H1 (cell line): ENCODE measurements around the gene CTPS1. TPM values are rescaled to one million over a fixed set of nuclear protein-coding genes. Genes with fewer than 3 reads are reported as not detected.

Experiments used
- CTCF ChIA-PET: fragments of 300-600 bp; sonication (Branson Sonifier 250); formaldehyde crosslinking; loops from one replicate; lab custom pipeline; 2021; ENCODE audit not compliant: partially characterized antibody; lab: Charles Lee
- POLR2A ChIA-PET: fragments of 300-600 bp; sonication (Branson Sonifier 250); formaldehyde crosslinking; loops from one replicate; lab custom pipeline; 2021; ENCODE audit warnings: inconsistent platforms; ENCODE audit not compliant: partially characterized antibody; lab: Charles Lee
- DNase-seq, 2 experiments: peaks; one replicate each; pipeline versions ENCODE4 v3.0.0 to v3.0.0-alpha.2; 2010 to 2022; ENCODE audit warnings: low spot score in 2 of 2, low read depth in 1 of 2, mixed read lengths in 1 of 2
- FAIRE-seq: peaks from 2 replicates; lab custom pipeline; 2011; peaks lifted over from hg19 to GRCh38; lab: Jason Lieb, UNC
- H2AFZ ChIP-seq: 2 replicates; pipeline ENCODE4 v1.8.1; 2012; ENCODE audit warnings: low read length, inconsistent platforms
- H2AK5ac ChIP-seq: 2 replicates; pipeline ENCODE4 v1.6.1; 2013; ENCODE audit warnings: low read depth, low read length
- H2BK120ac ChIP-seq: replicated peaks from 2 replicates; pipeline ENCODE3; 2013; ENCODE audit warnings: low read depth, low read length, inconsistent platforms
- H2BK12ac ChIP-seq: 2 replicates; pipeline ENCODE4 v1.6.1; 2013; ENCODE audit warnings: low read depth, low read length
- H2BK15ac ChIP-seq: 2 replicates; pipeline ENCODE4 v1.6.1; 2013; ENCODE audit warnings: low read length
- H2BK20ac ChIP-seq: 2 replicates; pipeline ENCODE4 v1.6.1; 2013; ENCODE audit warnings: low read length
- H2BK5ac ChIP-seq: 2 replicates; pipeline ENCODE4 v1.6.1; 2013; ENCODE audit warnings: low read depth, low read length
- H3K14ac ChIP-seq: 2 replicates; pipeline ENCODE4 v1.6.1; 2013; ENCODE audit warnings: inconsistent platforms; ENCODE audit not compliant: insufficient read length
- H3K18ac ChIP-seq: 2 replicates; pipeline ENCODE4 v1.6.1; 2013; ENCODE audit warnings: low read length; ENCODE audit errors: extremely low read depth
- H3K23ac ChIP-seq: 2 replicates; pipeline ENCODE4 v1.6.1; 2013; ENCODE audit warnings: inconsistent platforms; ENCODE audit not compliant: insufficient read length
- H3K23me2 ChIP-seq: 2 replicates; pipeline ENCODE4 v1.6.1; 2013; ENCODE audit warnings: low read depth, low read length
- H3K27ac ChIP-seq: 2 replicates; pipeline ENCODE4 v1.6.1; 2011; ENCODE audit warnings: low read depth, low read length, inconsistent platforms
- H3K27me3 ChIP-seq, 4 experiments: replicated peaks in 1 of 4; 1 replicate in 1 of 4; 2 replicates in 3 of 4; pipeline versions ENCODE4 v1.6.1 to v1.8.1; 2011 to 2013; ENCODE audit warnings: low read length in 3 of 4, mild to moderate bottlenecking in 3 of 4, inconsistent platforms in 2 of 4, mixed read lengths in 2 of 4, moderate library complexity in 1 of 4; ENCODE audit not compliant: control insufficient read depth in 3 of 4, insufficient read depth in 3 of 4; ENCODE audit errors: extremely low read depth in 1 of 4
- H3K36me3 ChIP-seq, 4 experiments: 2 replicates each; pipeline versions ENCODE4 v1.6.1 to v1.8.1; 2011 to 2013; ENCODE audit warnings: mild to moderate bottlenecking in 4 of 4, low read length in 3 of 4, moderate library complexity in 2 of 4, control low read depth in 1 of 4, inconsistent platforms in 1 of 4; ENCODE audit not compliant: insufficient read depth in 4 of 4, control insufficient read depth in 2 of 4
- H3K4ac ChIP-seq: replicated peaks from 2 replicates; pipeline ENCODE3; 2013; ENCODE audit warnings: low read length, low read depth, mixed read lengths, inconsistent platforms; ENCODE audit not compliant: insufficient read length
- H3K4me1 ChIP-seq, 4 experiments: replicated peaks in 1 of 4; 1 replicate in 1 of 4; 2 replicates in 3 of 4; pipeline versions ENCODE4 v1.6.1 to v1.8.1; 2011 to 2013; ENCODE audit warnings: low read length in 3 of 4, inconsistent platforms in 2 of 4, mixed read lengths in 1 of 4; ENCODE audit not compliant: insufficient read depth in 4 of 4, control insufficient read depth in 3 of 4
- H3K4me2 ChIP-seq, 2 experiments: 2 replicates each; pipeline versions ENCODE4 v1.6.1 to v1.8.1; 2011 to 2013; ENCODE audit warnings: low read depth in 2 of 2, low read length in 2 of 2, control low read depth in 1 of 2, inconsistent platforms in 1 of 2, mild to moderate bottlenecking in 1 of 2; ENCODE audit not compliant: insufficient read depth in 1 of 2
- H3K4me3 ChIP-seq, 4 experiments: fragments of 200-600, 300-600 bp in 1 of 4; sonication (generic), shearing (Covaris generic), sonication (Bioruptor Twin) in 1 of 4; 2 replicates each; pipeline versions ENCODE4 v1.5.1 to v1.8.1; 2011 to 2016; ENCODE audit warnings: low read length in 4 of 4, low read depth in 3 of 4, control low read depth in 2 of 4, inconsistent platforms in 2 of 4, mild to moderate bottlenecking in 2 of 4, mixed read lengths in 1 of 4, moderate library complexity in 1 of 4; ENCODE audit not compliant: insufficient read depth in 2 of 4; ENCODE audit errors: extremely low read depth in 1 of 4
- H3K56ac ChIP-seq: replicated peaks from 2 replicates; pipeline ENCODE3; 2013; ENCODE audit warnings: low read depth, mild to moderate bottlenecking, mixed read lengths, low read length, inconsistent platforms; ENCODE audit not compliant: insufficient read length
- H3K79me1 ChIP-seq: 2 replicates; pipeline ENCODE4 v1.6.1; 2013; ENCODE audit warnings: low read depth, low read length, control low read depth
- H3K79me2 ChIP-seq, 2 experiments: 2 replicates each; pipeline versions ENCODE4 v1.6.1 to v1.8.1; 2012 to 2013; ENCODE audit warnings: low read length in 2 of 2, mild to moderate bottlenecking in 2 of 2, inconsistent platforms in 1 of 2; ENCODE audit not compliant: insufficient read depth in 2 of 2, control insufficient read depth in 1 of 2
- H3K9ac ChIP-seq, 4 experiments: replicated peaks in 1 of 4; 1 replicate in 1 of 4; 2 replicates in 3 of 4; pipeline versions ENCODE4 v1.6.1 to v1.8.1; 2011 to 2013; ENCODE audit warnings: low read depth in 3 of 4, low read length in 3 of 4, control low read depth in 2 of 4, mild to moderate bottlenecking in 2 of 4, moderate library complexity in 2 of 4, inconsistent platforms in 1 of 4; ENCODE audit errors: extremely low read depth in 1 of 4
- H3K9me3 ChIP-seq, 2 experiments: 2 replicates each; pipeline versions ENCODE4 v1.6.1 to v1.8.1; 2012 to 2013; ENCODE audit warnings: mild to moderate bottlenecking in 2 of 2, moderate library complexity in 2 of 2, control low read depth in 1 of 2, inconsistent platforms in 1 of 2, low read depth in 1 of 2, low read length in 1 of 2, mixed read lengths in 1 of 2; ENCODE audit not compliant: insufficient read depth in 2 of 2
- H4K20me1 ChIP-seq, 2 experiments: replicated peaks in 1 of 2; 2 replicates each; pipeline versions ENCODE3 to v1.8.1; 2011 to 2013; ENCODE audit warnings: inconsistent platforms in 2 of 2, low read length in 2 of 2, mild to moderate bottlenecking in 1 of 2; ENCODE audit not compliant: insufficient read depth in 2 of 2, control insufficient read depth in 1 of 2
- H4K5ac ChIP-seq: 2 replicates; pipeline ENCODE4 v1.6.1; 2013; ENCODE audit warnings: low read length, low read depth, mixed read lengths, inconsistent platforms; ENCODE audit not compliant: insufficient read length
- H4K8ac ChIP-seq: 2 replicates; pipeline ENCODE4 v1.8.0; 2013; ENCODE audit warnings: mild to moderate bottlenecking, moderate library complexity, low read length, inconsistent platforms; ENCODE audit not compliant: insufficient read depth; ENCODE audit errors: extremely low read depth
- H4K91ac ChIP-seq: replicated peaks from 2 replicates; pipeline ENCODE3; 2013; ENCODE audit warnings: low read length, mixed read lengths, inconsistent platforms; ENCODE audit not compliant: insufficient read length
- EZH2 ChIP-seq: fragments of 200-600 bp; sonication (generic); IDR thresholded peaks from 2 replicates; pipeline ENCODE4 v1.7.1; 2012; ENCODE audit warnings: low read depth, mild to moderate bottlenecking, moderate library complexity, low read length, inconsistent platforms; ENCODE audit not compliant: severe bottlenecking
- WGBS, 2 experiments: shearing (Covaris generic) in 1 of 2; methylation state at CpG; one replicate each; pipeline versions ENCODE4 v1.1.6 to v1.1.7; 2013 to 2015; ENCODE audit warnings: low lambda C conversion rate in 2 of 2, mixed read lengths in 2 of 2, inconsistent platforms in 1 of 2, low coverage in 1 of 2, missing lambda C conversion rate in 1 of 2; ENCODE audit not compliant: insufficient replicate concordance in 2 of 2, insufficient coverage in 1 of 2, insufficient read length in 1 of 2; ENCODE audit errors: extremely low coverage in 1 of 2, missing lambda C conversion rate in 1 of 2; 5-methylcytosine and 5-hydroxymethylcytosine counted together
- polyA plus RNA-seq, 7 experiments: library from polyadenylated mRNA; depleted of rRNA in 3 of 7; stranded (reverse) in 5 of 7; unstranded in 2 of 7; fragments of >200 nt in 5 of 7; fragments of 200-250 nt in 2 of 7; gene quantifications; 1 replicate in 5 of 7; 2 replicates in 1 of 7; 4 replicates in 1 of 7; pipeline versions ENCODE4 v1.2.1 to v1.2.3, GENCODE V29; 2011 to 2013; ENCODE audit warnings: missing spikeins in 2 of 7, mixed read lengths in 2 of 7
- total RNA-seq: library from RNA; stranded (reverse); fragmentation: NEBNext Ultra II Directional; extraction: Animal tissue kit (Norgen Biotek cat#: 25700); gene quantifications from 2 replicates; pipeline ENCODE4 v1.2.1, GENCODE V29; 2021

Gene CTPS1
- total and polyA plus RNA-seq, 2 of the 8 experiments (the other 6 are each of a cell fraction or from before 2014, with no cell fraction given): 35.5 to 103 TPM

DNA sequence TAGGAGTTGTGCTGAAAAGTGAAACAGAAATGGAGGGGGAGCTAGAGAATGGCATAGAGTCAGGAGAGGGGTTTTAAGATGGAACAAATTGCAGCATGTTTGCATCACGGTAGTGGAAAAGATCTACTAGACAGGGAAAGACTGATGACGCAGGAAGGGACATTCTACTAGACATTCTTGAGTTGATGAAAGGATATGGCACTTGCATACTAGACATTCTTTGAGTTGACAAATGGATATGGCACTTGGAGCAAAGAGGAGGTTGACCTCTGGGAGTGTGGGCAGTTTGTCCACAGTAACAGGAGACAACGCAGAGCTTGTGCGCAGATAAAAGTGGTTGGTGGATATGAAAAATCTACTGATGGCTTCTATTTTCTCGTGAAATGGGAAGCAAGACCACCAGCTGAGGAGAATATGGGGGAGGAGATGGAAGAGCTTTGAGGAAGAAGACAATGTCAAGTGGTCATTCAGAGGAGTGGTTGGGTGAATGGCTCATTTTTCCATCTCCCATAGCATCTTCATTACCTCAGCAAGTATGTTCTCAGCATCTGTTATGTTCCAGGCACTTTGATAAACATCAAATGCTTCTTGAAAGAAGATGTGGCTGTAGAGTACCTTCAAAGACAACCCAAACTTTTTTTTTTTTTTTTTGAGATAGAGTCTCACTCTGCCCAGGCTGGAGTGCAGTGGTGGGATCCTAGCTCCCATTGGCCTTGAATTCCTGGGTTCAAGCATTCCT, 2.4 kb upstream of the CTPS1 start:
- Histone ChIP-seq H2AK5ac (no peak overlapping the region), H3K14ac (no peak overlapping the region), H4K20me1 (peaks cover 3 to 10% of the 10 kb centered on the region in 2 experiments), H3K27ac (no peak overlapping the region), H3K56ac (no peak overlapping the region), H3K79me2 (peaks cover 16 to 21% of the 10 kb centered on the region in 2 experiments), H4K5ac (no peak overlapping the region), H2BK20ac (no peak overlapping the region), H2AFZ (no peak overlapping the region), H2BK15ac (no peak overlapping the region), H3K27me3 (no peaks in the 10 kb centered on the region), H3K36me3 (no peaks in the 10 kb centered on the region), H3K9me3 (no peaks in the 10 kb centered on the region), H4K91ac (no peak overlapping the region), H2BK120ac (no peak overlapping the region), H3K4me2 (no peak overlapping the region), H3K4ac (no peak overlapping the region), H2BK12ac (no peak overlapping the region), H3K23me2 (peaks cover 11% of the 10 kb centered on the region; the same call in 1 of the 2 replicates), H3K9ac (no peak overlapping the region), H3K79me1 (no peaks in the 10 kb centered on the region), H3K4me1 (peaks cover 4 to 11% (median 6%) of the 10 kb centered on the region in 4 experiments; a peak in 5 of 7 replicates), H3K4me3 (no peak overlapping the region), H2BK5ac (no peak overlapping the region), H4K8ac (no peak overlapping the region), H3K18ac (no peak overlapping the region), H3K23ac (no peak overlapping the region)
- DNase-seq: no peak
- CTCF ChIA-PET: interaction anchor here (0.6 to 1.6 kb wide), 4 partner anchors 28 to 212 kb away, joined by 3 to 5 read pairs (median 3); partner anchors contain the start of gene CITED4
- TF ChIP-seq EZH2: no peak
- POLR2A ChIA-PET: interaction anchor here (0.6 to 1.0 kb wide), 2 partner anchors 43 to 44 kb away, joined by 3 read pairs; partner anchors contain the start of gene SLFNL1
- 89% methylated on average over 5 of the region's 5 CpGs; no CpG with 5 or more reads in 1 of the 2 experiments for WGBS, 2 experiments
- FAIRE-seq: no peak
